ENCODE results near the gene SYT12.

SYT12 gene

DNA sequence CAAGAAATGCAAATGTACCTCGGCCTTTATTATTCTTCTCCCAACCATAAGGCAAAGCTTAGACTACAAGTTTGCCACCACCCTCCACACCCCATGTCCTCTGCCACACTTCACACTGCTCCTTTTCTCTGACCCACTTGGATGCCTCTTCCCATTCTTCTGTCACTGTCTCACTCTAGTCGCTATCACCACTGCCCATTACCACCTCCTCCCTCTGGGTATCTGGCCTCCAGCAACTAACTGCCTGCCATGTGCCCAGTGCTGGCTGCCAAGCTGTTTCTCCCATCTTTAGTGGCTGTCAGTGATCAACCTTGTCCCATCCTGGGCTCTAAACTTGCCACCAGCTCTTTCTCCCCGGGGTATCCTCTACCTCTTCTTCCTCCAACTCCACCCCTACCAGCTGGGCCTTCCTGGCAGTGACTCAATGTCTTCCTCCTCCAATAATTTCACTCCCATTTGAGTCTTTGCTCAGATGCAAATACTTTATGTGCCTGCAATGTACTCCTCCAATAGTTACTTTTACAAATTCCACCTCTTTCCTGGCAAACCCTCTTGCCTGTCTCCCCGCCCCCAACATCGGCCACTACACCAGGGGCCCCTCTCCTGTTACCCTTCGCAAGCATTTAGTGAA, 76.0 kb downstream of the SYT12 start:
- in situ Hi-C loops (cut with HindIII; ENCODE audit: low sequenced_read_pairs): loop anchor here (5.0 kb wide), 1 partner anchor 57 kb away; no protein-coding TSS in a partner anchor

- in situ Hi-C loops (cut with HindIII; ENCODE audit: low sequenced_read_pairs): loop anchor here (5.0 kb wide), 1 partner anchor 58 kb away; no protein-coding TSS in a partner anchor
These were observed 76.9 kb downstream of the SYT12 start for GRCh38 chr11:67099831-67100324.
